ENCODE measurements around the gene PDS5B. TPM values are rescaled to one million over a fixed set of nuclear protein-coding genes. Genes with fewer than 3 reads are reported as not detected.
A peak's percentile ranks its signal among the peaks of the same experiment; 100 is the strongest.

Gene PDS5B
- total and polyA plus RNA-seq, 10 of the 15 experiments (the other 5 are each of a cell fraction or from before 2014, with no cell fraction given): 15.4 to 55.3 (median 30.7) TPM

GRCh38 chr13:32538621-32539246, 47.5 kb upstream of the PDS5B start, which contains the start of gene N4BP2L2 (continued):
- TF ChIP-seq ZNF687 (IDR thresholded peaks at IDR 0.05): peak; percentile 58
- TF ChIP-seq NR2C1 (IDR thresholded peaks at IDR 0.05): peak; percentile 93
- no peak for TF ChIP-seq CBX5 (IDR thresholded peaks at IDR 0.05; ENCODE audit: low read depth)
- TF ChIP-seq IKZF1 (conservative IDR thresholded peaks at IDR 0.05): peak; percentile 98
- TF ChIP-seq IKZF2 (IDR thresholded peaks at IDR 0.05): peak; percentile 95 to 97
- peak in 1 of 2 experiments; percentile 35; a peak in 1 of 4 replicates for TF ChIP-seq BHLHE40 (IDR thresholded peaks at IDR 0.05; ENCODE audit: borderline replicate concordance in 1 of 2, low read depth in 2 of 2, low read length in 1 of 2)
- TF ChIP-seq HDAC2 (IDR thresholded peaks at IDR 0.05): no peak
- TF ChIP-seq CREB1 (IDR thresholded peaks at IDR 0.05; ENCODE audit: low read depth): peak; percentile 88
- peak; percentile 57 for TF ChIP-seq EED (IDR thresholded peaks at IDR 0.05; ENCODE audit: low read depth)
- TF ChIP-seq NR2F1 (conservative IDR thresholded peaks at IDR 0.05): peak; percentile 94
- peak; percentile 75 for TF ChIP-seq GABPA (IDR thresholded peaks at IDR 0.05; ENCODE audit: low read depth)
- peak; percentile 58; the same call in 1 of the 2 replicates for TF ChIP-seq CHD2 (IDR thresholded peaks at IDR 0.05; ENCODE audit: borderline replicate concordance, low read depth, low read length)
- TF ChIP-seq CHD4 (IDR thresholded peaks at IDR 0.05): no peak

Data from GM12878 (cell line).